Forelimb muscle (tissue), 1 donor: ENCODE data around the gene NDUFV1. TPM values are rescaled to one million over a fixed set of nuclear protein-coding genes. Genes with fewer than 3 reads are reported as not detected.
"Not testable (repeated sequence)": the region's sequence is repeated elsewhere in the genome, so short reads cannot be mapped to it uniquely, and the experiment has no call there.

Experiments used
- DNase-seq: peaks from one replicate; pipeline ENCODE4 v3.0.0-alpha.2; 2013; ENCODE audit warnings: low read depth
- polyA plus RNA-seq: library from polyadenylated mRNA; unstranded; fragments of 120-200 nt; gene quantifications from one replicate; pipeline ENCODE4 v1.2.1, GENCODE V29; 2013; ENCODE audit not compliant: insufficient read length

Gene NDUFV1
- polyA plus RNA-seq, 1 donor: 151 TPM

GRCh38 chr11:67611704-67612587, 5.2 kb downstream of the NDUFV1 start:
- DNase-seq: no peak

GRCh38 chr11:67612751-67613150, 6.0 kb downstream of the NDUFV1 start:
- no peak for DNase-seq

- no peak for DNase-seq
These were observed 6.7 kb downstream of the NDUFV1 start for GRCh38 chr11:67613313-67613959.

- no peak for DNase-seq
These were observed 7.4 kb downstream of the NDUFV1 start for GRCh38 chr11:67613960-67614715.

GRCh38 chr11:67614730-67615714, 8.3 kb downstream of the NDUFV1 start:
- DNase-seq: no peak

- no peak for DNase-seq
These were observed 9.1 kb downstream of the NDUFV1 start for GRCh38 chr11:67615728-67616430.

- no peak for DNase-seq
These were observed 9.9 kb downstream of the NDUFV1 start for GRCh38 chr11:67616431-67617242.

GRCh38 chr11:67617243-67617953, 10.7 kb downstream of the NDUFV1 start:
- no peak for DNase-seq

- DNase-seq: not testable (repeated sequence)
These were observed 12.3 kb downstream of the NDUFV1 start for GRCh38 chr11:67618901-67619659.

GRCh38 chr11:67619683-67620618, 13.2 kb downstream of the NDUFV1 start:
- not testable (repeated sequence) for DNase-seq

- not testable (repeated sequence) for DNase-seq
These were observed 13.9 kb downstream of the NDUFV1 start for GRCh38 chr11:67620621-67621020.

- not testable (repeated sequence) for DNase-seq
These were observed 15.2 kb downstream of the NDUFV1 start for GRCh38 chr11:67621928-67622327.

- DNase-seq: not testable (repeated sequence)
These were observed 16.2 kb downstream of the NDUFV1 start for GRCh38 chr11:67622905-67623304.

GRCh38 chr11:67623795-67624194, 17.1 kb downstream of the NDUFV1 start:
- DNase-seq: not testable (repeated sequence)

- DNase-seq: not testable (repeated sequence)
These were observed 19.5 kb downstream of the NDUFV1 start for GRCh38 chr11:67626131-67626833.

- DNase-seq: no peak
These were observed 20.2 kb downstream of the NDUFV1 start for GRCh38 chr11:67626970-67627369.
